ENCODE measurements around the gene PSMB9.

The PSMB9 gene

DNA sequence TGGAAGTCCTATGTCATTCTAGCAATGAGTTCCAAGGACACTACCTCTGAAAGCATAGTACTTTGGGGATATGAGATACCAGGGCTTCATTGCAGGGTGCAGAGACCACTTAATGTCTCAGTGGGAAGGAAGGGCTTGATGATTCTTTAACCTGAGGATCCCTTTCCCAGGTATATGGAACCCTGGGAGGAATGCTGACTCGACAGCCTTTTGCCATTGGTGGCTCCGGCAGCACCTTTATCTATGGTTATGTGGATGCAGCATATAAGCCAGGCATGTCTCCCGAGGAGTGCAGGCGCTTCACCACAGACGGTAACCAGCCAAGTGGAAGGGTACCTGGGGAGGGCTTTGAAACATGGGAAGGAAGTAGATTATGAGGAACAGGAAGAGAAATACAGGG is 4.2 kb downstream of the PSMB9 start:
- TF ChIP-seq, protein P1, sequence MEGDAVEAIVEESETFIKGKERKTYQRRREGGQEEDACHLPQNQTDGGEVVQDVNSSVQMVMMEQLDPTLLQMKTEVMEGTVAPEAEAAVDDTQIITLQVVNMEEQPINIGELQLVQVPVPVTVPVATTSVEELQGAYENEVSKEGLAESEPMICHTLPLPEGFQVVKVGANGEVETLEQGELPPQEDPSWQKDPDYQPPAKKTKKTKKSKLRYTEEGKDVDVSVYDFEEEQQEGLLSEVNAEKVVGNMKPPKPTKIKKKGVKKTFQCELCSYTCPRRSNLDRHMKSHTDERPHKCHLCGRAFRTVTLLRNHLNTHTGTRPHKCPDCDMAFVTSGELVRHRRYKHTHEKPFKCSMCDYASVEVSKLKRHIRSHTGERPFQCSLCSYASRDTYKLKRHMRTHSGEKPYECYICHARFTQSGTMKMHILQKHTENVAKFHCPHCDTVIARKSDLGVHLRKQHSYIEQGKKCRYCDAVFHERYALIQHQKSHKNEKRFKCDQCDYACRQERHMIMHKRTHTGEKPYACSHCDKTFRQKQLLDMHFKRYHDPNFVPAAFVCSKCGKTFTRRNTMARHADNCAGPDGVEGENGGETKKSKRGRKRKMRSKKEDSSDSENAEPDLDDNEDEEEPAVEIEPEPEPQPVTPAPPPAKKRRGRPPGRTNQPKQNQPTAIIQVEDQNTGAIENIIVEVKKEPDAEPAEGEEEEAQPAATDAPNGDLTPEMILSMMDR (conservative IDR thresholded peaks at IDR 0.05; ENCODE audit: low read depth, low read length), result no peak
- no peak for DNase-seq (ENCODE audit: low read depth)
- no peak overlapping the region for H3K4me3 ChIP-seq (ENCODE audit: low read depth, low read length)

DNA sequence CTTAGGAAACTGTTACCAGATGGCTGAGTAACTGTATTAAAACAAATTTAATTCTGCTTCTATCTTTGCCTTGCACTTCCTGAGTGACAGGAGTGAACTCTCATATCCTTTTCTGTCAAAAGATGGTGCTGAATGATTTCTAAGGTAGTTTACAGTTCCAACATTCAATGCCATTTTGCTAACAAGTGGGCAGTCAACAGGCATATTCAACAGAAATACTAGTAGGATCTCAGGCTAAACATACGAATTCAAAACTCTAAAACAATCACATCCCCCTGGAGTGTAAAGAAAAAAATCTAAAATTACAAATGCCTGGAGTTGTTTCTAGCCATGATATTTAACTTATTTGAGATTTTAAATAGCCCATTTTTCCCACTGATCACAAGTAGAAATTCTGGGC is 6.7 kb downstream of the PSMB9 start:
- H3K4me3 ChIP-seq (ENCODE audit: low read depth, low read length), result no peak overlapping the region
- TF ChIP-seq, protein P1 (conservative IDR thresholded peaks at IDR 0.05; ENCODE audit: low read depth, low read length), result no peak
- no peak for DNase-seq (ENCODE audit: low read depth)

DNA sequence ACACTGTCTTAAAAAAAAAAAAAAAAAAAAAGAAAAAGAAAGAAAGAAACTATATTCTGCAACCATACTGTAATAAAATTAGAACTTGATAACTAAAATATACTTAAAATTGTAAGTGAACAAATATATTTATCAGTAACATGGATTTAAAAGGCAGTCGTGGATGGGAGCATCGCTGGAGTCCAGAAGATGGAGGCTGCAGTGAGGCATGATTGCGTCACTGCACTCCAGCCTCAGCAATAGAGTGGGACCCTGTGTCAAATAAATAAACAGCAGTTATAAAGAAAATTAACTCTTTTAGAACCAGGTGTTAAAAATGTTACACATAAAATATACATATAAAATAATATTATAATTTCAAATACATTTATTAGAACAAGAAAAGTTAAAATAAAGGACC is 8.7 kb downstream of the PSMB9 start:
- DNase-seq (ENCODE audit: low read depth), result no peak
- TF ChIP-seq, protein P1 (conservative IDR thresholded peaks at IDR 0.05; ENCODE audit: low read depth, low read length), result no peak
- no peak overlapping the region for H3K4me3 ChIP-seq (ENCODE audit: low read depth, low read length)

DNA sequence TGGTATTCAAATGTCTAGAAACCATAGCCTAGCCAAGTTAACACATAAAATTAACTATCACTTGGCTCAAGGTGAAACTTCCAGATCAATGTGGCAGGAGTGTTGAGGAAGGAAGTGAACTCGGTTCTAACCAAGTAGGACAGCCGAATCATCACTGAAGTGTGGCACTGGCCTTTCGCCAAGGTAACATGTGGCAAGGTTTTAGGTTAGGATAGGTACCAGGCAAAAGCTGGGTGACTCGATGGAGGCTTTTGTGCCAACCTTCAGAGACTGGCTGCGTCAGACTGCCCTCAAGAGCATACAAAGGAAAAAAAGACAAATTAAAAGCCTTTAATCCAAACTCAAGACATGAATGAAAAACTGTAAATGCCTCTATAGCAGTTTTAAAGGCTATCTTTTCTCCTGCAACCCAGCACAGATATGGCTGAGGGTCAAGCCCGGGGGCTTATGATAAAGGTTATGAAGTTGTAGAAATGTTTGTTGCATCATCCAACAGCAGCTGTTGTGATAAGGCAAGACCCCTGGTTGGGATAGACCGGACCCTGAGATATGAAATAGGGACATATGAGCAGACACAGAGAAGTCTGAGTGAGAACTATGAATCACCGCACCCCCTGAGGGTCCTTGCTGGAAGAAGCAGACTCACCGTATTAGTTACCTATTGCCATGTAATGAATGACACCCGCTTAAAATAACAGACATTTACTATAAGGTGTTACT is 11.9 kb downstream of the PSMB9 start:
- TF ChIP-seq, protein P1 (conservative IDR thresholded peaks at IDR 0.05; ENCODE audit: low read depth, low read length), result no peak
- no peak overlapping the region for H3K4me3 ChIP-seq (ENCODE audit: low read depth, low read length)
- no peak for DNase-seq (ENCODE audit: low read depth)

DNA sequence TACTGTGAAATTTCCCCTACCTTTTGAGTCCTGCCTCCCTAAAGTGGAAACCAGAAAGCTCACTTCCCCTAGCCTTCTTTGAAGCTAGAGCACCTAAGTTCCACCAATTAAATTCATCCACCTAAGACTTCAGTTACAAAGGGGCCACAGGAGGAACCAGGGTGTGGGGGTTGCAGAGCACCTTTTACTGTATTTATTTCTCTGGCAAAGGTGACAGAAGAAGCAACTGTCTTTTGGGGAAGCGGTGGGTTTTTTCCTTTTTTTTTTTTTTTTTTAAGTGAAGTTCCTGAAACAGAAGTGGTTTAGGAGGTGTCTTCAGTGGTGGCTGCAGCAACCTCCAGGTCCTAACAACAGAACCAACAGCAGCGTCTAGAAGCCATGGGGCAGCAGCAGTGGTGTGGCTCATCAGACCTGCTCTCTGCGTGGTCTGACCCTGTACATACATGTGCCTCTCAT is 13.1 kb downstream of the PSMB9 start:
- TF ChIP-seq, protein P1 (conservative IDR thresholded peaks at IDR 0.05; ENCODE audit: low read depth, low read length), result no peak
- no peak for DNase-seq (ENCODE audit: low read depth)
- H3K4me3 ChIP-seq (ENCODE audit: low read depth, low read length), result no peak overlapping the region

DNA sequence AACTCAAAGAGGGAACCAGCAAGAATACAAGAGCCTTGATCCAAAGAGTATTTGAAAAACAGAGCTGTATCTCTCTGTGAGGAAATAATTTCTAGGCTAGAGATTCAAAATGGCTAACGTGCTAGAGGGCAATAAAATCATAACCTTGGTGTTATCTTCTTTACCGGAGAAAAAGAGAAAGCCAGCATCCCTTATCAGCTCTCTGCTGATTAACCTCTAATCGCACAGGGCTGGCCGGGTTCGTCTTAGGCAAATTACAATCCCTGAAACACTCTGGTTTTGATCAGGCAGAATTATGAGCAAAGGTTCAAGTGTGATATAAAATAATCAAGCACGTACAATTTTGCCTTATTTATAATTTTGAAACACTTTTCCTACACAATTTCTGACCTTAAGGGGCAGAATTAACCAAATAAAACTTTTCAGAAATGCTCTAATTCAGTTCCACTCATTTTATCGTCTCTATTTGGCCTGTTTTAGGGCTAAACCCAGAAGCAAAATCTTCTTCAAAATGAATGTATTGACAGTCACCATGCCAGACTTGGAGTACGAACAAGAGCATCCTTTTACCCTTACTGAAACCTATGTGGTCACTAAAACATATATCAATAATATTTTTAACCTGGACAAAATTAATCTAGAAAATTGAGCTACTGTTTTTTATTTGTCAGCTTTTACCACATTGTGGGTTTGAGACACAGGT is 13.7 kb downstream of the PSMB9 start:
- no peak for DNase-seq (ENCODE audit: low read depth)
- no peak overlapping the region for H3K4me3 ChIP-seq (ENCODE audit: low read depth, low read length)
- TF ChIP-seq, protein P1 (conservative IDR thresholded peaks at IDR 0.05; ENCODE audit: low read depth, low read length), result no peak

Measured in choroid plexus epithelial cell (primary cell).